ENCODE measurements around the gene HFM1.

DNA sequence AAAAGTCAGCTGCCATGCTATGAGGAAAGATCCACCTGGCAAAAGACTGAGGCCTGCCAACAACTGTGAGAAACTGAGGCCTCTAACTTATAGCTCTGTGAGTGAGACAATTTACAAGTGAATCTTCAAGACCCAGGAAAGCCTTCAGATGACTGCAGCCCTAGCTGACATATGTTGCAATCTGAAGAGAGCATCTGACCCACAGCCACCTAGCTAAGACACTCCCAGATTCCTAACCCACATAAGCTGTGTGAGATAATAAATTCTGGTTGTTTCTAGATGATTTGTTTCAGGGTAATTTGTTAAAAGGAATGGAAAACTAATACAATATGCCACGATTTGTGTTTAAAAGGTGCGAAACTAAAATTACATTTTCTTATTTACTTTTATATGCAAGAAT is 55.1 kb downstream of the HFM1 start:
- no peak for TF ChIP-seq SUPT5H (IDR thresholded peaks at IDR 0.05)
- no peak for TF ChIP-seq NFIC (IDR thresholded peaks at IDR 0.05)
- TF ChIP-seq, protein P1, sequence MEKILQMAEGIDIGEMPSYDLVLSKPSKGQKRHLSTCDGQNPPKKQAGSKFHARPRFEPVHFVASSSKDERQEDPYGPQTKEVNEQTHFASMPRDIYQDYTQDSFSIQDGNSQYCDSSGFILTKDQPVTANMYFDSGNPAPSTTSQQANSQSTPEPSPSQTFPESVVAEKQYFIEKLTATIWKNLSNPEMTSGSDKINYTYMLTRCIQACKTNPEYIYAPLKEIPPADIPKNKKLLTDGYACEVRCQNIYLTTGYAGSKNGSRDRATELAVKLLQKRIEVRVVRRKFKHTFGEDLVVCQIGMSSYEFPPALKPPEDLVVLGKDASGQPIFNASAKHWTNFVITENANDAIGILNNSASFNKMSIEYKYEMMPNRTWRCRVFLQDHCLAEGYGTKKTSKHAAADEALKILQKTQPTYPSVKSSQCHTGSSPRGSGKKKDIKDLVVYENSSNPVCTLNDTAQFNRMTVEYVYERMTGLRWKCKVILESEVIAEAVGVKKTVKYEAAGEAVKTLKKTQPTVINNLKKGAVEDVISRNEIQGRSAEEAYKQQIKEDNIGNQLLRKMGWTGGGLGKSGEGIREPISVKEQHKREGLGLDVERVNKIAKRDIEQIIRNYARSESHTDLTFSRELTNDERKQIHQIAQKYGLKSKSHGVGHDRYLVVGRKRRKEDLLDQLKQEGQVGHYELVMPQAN (IDR thresholded peaks at IDR 0.05; ENCODE audit: borderline replicate concordance), result no peak
- no peak for TF ChIP-seq ZNF133 (CRISPR knock-in tag; IDR thresholded peaks at IDR 0.05)

All from K562 (cell line).